Endodermal cell (in vitro differentiated cells): ENCODE results near the gene B3GNT2. TPM values are rescaled to one million over a fixed set of nuclear protein-coding genes. Genes with fewer than 3 reads are reported as not detected.

Source experiments
- DNase-seq: peaks from one replicate; pipeline ENCODE4 v3.0.0-alpha.2; 2017
- H3K27ac ChIP-seq: 2 replicates; pipeline ENCODE4 v1.5.1; 2013; ENCODE audit warnings: mild to moderate bottlenecking, low read depth, low read length, moderate library complexity
- H3K27me3 ChIP-seq: 2 replicates; pipeline ENCODE4 v1.6.1; 2013; ENCODE audit warnings: mild to moderate bottlenecking, low read length, moderate library complexity; ENCODE audit not compliant: insufficient read depth, control insufficient read depth, poor library complexity, severe bottlenecking
- H3K36me3 ChIP-seq: 2 replicates; pipeline ENCODE4 v1.7.0; 2013; ENCODE audit warnings: mild to moderate bottlenecking, low read length, moderate library complexity; ENCODE audit not compliant: control insufficient read depth, insufficient read depth
- H3K4me1 ChIP-seq: one replicate; pipeline ENCODE4 v1.7.0; 2013; ENCODE audit warnings: low read length; ENCODE audit not compliant: control insufficient read depth, insufficient read depth
- H3K4me3 ChIP-seq: 2 replicates; pipeline ENCODE4 v1.5.1; 2013; ENCODE audit warnings: mild to moderate bottlenecking, low read length, moderate library complexity
- H3K9ac ChIP-seq: 2 replicates; pipeline ENCODE4 v1.6.1; 2013; ENCODE audit warnings: mild to moderate bottlenecking, low read length, moderate library complexity; ENCODE audit not compliant: poor library complexity, severe bottlenecking; ENCODE audit errors: extremely low read depth
- H3K9me3 ChIP-seq: 2 replicates; pipeline ENCODE4 v1.6.1; 2013; ENCODE audit warnings: mild to moderate bottlenecking, low read length, moderate library complexity; ENCODE audit not compliant: control insufficient read depth
- H3K27ac Mint-ChIP-seq: 2 replicates; pipeline ENCODE4 v1.8.0; 2020; ENCODE audit warnings: mixed read lengths
- H3K27me3 Mint-ChIP-seq: 2 replicates; pipeline ENCODE4 v1.8.0; 2021; ENCODE audit warnings: mild to moderate bottlenecking, mixed read lengths; ENCODE audit not compliant: insufficient read depth
- H3K36me3 Mint-ChIP-seq: 2 replicates; pipeline ENCODE4 v1.8.0; 2020; ENCODE audit warnings: low read depth, mixed read lengths
- H3K4me1 Mint-ChIP-seq: 2 replicates; pipeline ENCODE4 v1.8.0; 2020; ENCODE audit warnings: mixed read lengths
- H3K4me3 Mint-ChIP-seq: 2 replicates; pipeline ENCODE4 v1.8.0; 2020; ENCODE audit warnings: mild to moderate bottlenecking, moderate library complexity, mixed read lengths
- H3K9me3 Mint-ChIP-seq: 2 replicates; pipeline ENCODE4 v1.8.0; 2020; ENCODE audit warnings: mild to moderate bottlenecking, mixed read lengths
- WGBS, 2 experiments: methylation state at CpG; one replicate each; pipeline versions ENCODE4 v1.1.5 to v1.1.7; 2013; ENCODE audit warnings: missing lambda C conversion rate in 2 of 2, mixed read lengths in 1 of 2; ENCODE audit not compliant: insufficient coverage in 1 of 2, insufficient read length in 1 of 2; 5-methylcytosine and 5-hydroxymethylcytosine counted together
- total RNA-seq, 2 donors: library from RNA; stranded (reverse); fragmentation: NEBNext Ultra II Directional in 1 of 2; extraction: Animal tissue kit (Norgen Biotek cat#: 25700) in 1 of 2; gene quantifications; 2 replicates in 1 of 2; 3 replicates in 1 of 2; pipeline ENCODE4 v1.2.1, GENCODE V29; 2021
- TF ChIP-seq, protein P1 (sequence below): fragments of 200-600 bp; sonication (generic); conservative IDR thresholded peaks from 2 replicates; pipeline ENCODE4 v1.5.0; 2021; ENCODE audit warnings: antibody characterized with exemption, mild to moderate bottlenecking

The B3GNT2 gene
- total RNA-seq, 2 donors from 2014 or later: 38.7 to 59.2 TPM

DNA sequence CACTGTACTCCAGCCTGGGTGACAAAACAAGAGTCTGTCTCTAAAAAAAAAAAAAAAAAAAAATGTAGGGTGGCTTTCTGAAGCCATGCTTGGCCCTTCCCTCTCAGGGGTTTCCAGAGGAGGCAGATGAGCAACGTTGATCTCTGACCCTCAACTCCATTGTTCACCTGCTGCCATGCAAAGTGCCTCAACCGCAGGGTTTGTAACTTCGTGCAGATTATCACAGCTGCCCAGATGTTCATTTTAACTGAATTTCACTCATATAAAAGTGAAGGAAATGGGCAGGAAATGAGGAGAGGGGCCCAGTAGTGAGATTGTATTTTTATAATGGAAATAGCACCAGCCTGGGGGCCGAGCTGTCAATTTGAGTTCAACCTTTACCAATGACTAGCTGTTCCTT is 14.9 kb upstream of the B3GNT2 start:
- Histone ChIP-seq H3K4me1 (peaks cover 14% of the 10 kb centered on the region), H3K27me3 (no peaks in the 10 kb centered on the region), H3K4me3 (no peak overlapping the region), H3K27ac (no peak overlapping the region), H3K36me3 (no peaks in the 10 kb centered on the region), H3K9ac (no peak overlapping the region), H3K9me3 (no peaks in the 10 kb centered on the region)
- no peak for DNase-seq
- Mint-ChIP-seq H3K36me3 (no peaks in the 10 kb centered on the region), H3K27me3 (no peaks in the 10 kb centered on the region), H3K4me3 (no peak overlapping the region), H3K9me3 (no peaks in the 10 kb centered on the region), H3K27ac (no peak overlapping the region), H3K4me1 (peaks cover 23% of the 10 kb centered on the region)
- WGBS, 2 experiments: 75 to 85% methylated on average over 1 to 4 of the region's 4 CpGs
- TF ChIP-seq, protein P1, sequence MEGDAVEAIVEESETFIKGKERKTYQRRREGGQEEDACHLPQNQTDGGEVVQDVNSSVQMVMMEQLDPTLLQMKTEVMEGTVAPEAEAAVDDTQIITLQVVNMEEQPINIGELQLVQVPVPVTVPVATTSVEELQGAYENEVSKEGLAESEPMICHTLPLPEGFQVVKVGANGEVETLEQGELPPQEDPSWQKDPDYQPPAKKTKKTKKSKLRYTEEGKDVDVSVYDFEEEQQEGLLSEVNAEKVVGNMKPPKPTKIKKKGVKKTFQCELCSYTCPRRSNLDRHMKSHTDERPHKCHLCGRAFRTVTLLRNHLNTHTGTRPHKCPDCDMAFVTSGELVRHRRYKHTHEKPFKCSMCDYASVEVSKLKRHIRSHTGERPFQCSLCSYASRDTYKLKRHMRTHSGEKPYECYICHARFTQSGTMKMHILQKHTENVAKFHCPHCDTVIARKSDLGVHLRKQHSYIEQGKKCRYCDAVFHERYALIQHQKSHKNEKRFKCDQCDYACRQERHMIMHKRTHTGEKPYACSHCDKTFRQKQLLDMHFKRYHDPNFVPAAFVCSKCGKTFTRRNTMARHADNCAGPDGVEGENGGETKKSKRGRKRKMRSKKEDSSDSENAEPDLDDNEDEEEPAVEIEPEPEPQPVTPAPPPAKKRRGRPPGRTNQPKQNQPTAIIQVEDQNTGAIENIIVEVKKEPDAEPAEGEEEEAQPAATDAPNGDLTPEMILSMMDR: no peak

DNA sequence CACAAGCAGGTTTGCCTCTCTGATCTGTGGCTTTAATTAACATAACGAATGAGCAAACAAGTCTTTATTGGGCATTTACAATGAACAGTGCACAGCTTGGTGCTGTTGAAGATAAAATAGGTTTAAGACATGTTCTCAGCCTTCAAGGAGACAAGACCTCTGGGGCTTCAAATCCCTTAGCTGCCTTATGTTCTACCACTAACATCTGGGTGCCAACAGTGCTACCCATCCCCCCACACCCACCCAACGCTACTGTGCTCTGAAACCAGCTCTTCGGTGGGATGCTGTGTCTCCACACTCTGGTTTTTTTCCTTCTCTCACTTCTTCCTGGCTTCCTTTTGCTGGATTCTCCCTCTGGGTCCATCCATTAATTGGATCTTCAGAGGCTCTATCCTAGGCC is 14.1 kb upstream of the B3GNT2 start:
- DNase-seq: no peak
- WGBS, 2 experiments: 90 to 97% methylated on average over 3 of the region's 3 CpGs

DNA sequence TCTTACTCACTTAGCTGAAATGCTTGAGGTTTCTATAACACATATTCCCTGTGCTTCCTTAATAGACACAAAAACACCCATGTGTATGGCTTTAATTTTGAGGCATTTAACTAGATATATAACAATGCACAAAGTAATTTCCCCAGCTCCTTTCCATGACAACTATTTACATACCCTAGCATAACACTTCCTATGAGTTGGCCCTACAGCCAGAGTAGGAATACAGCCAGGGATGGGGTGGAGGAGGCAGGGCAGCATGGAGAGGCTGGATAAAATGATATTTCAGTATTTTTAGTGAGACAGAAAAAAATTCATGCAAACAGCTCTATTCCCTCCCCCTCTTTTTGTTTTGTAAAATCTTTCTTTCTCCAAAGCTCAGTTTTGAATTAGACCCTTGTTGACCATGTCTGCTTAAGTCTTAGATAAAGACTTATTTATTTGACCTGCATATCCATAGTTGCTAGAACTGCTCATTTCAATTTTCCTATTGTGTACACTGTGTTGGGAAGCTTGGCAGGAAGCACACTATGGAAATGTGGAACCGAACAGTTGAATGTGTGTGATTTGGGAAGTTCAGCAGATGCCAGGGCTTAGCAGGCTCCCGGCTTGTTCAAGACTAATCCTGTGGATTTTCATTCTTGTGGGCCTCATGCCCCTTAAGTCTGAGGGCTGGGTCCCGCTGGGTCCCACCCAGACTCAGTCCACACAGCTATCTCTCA is 11.2 kb upstream of the B3GNT2 start:
- peaks cover 9% of the 10 kb centered on the region for H3K4me1 ChIP-seq
- DNase-seq: no peak
- H3K4me1 Mint-ChIP-seq: peaks cover 19% of the 10 kb centered on the region
- H3K4me3 Mint-ChIP-seq: no peak overlapping the region
- H3K9me3 ChIP-seq: no peaks in the 10 kb centered on the region
- no peaks in the 10 kb centered on the region for H3K36me3 ChIP-seq
- no peaks in the 10 kb centered on the region for H3K27me3 ChIP-seq
- WGBS, 2 experiments: 95% methylated on average over 3 of the region's 3 CpGs; no CpG with 5 or more reads in 1 of the 2 experiments
- TF ChIP-seq, protein P1: no peak
- H3K9ac ChIP-seq: no peak overlapping the region
- no peaks in the 10 kb centered on the region for H3K9me3 Mint-ChIP-seq
- H3K27ac Mint-ChIP-seq: no peak overlapping the region
- H3K4me3 ChIP-seq: no peak overlapping the region
- no peak overlapping the region for H3K27ac ChIP-seq
- no peaks in the 10 kb centered on the region for H3K36me3 Mint-ChIP-seq
- H3K27me3 Mint-ChIP-seq: peaks cover 2% of the 10 kb centered on the region

More for the DNA sequence above, 14.1 kb upstream of the B3GNT2 start:
- Histone ChIP-seq H3K36me3 (no peaks in the 10 kb centered on the region), H3K4me1 (peaks cover 9% of the 10 kb centered on the region), H3K4me3 (no peak overlapping the region), H3K9ac (no peak overlapping the region), H3K27me3 (no peaks in the 10 kb centered on the region), H3K9me3 (no peaks in the 10 kb centered on the region), H3K27ac (no peak overlapping the region)
- Mint-ChIP-seq H3K27ac (no peak overlapping the region), H3K9me3 (no peaks in the 10 kb centered on the region), H3K4me1 (peaks cover 20% of the 10 kb centered on the region), H3K27me3 (no peaks in the 10 kb centered on the region), H3K36me3 (no peaks in the 10 kb centered on the region), H3K4me3 (no peak overlapping the region)
- TF ChIP-seq, protein P1: no peak
